HCEC 1CT (cell line): Measurements from ENCODE around the gene EPB41L4A.
"Not testable (repeated sequence)": the region's sequence is repeated elsewhere in the genome, so short reads cannot be mapped to it uniquely, and the experiment has no call there.

Source experiments
- DNase-seq: peaks from one replicate; pipeline ENCODE4 v3.0.0-alpha.2; 2017

The EPB41L4A gene

GRCh38 chr5:112396430-112396829, 22.6 kb downstream of the EPB41L4A start:
- DNase-seq = no peak

- DNase-seq = not testable (repeated sequence)
Measured at GRCh38 chr5:112395299-112395698, 23.8 kb downstream of the EPB41L4A start.

GRCh38 chr5:112390327-112390726, 28.8 kb downstream of the EPB41L4A start:
- DNase-seq = no peak

GRCh38 chr5:112388739-112389138, 30.3 kb downstream of the EPB41L4A start:
- no peak for DNase-seq

- DNase-seq = no peak
Measured at GRCh38 chr5:112388074-112388473, 31.0 kb downstream of the EPB41L4A start.

- no peak for DNase-seq
Measured at GRCh38 chr5:112386766-112387165, 32.3 kb downstream of the EPB41L4A start.

- no peak for DNase-seq
Measured at GRCh38 chr5:112385969-112386368, 33.1 kb downstream of the EPB41L4A start.

GRCh38 chr5:112385566-112385965, 33.5 kb downstream of the EPB41L4A start:
- DNase-seq = no peak

- DNase-seq = no peak
Measured at GRCh38 chr5:112384523-112384922, 34.6 kb downstream of the EPB41L4A start.

- no peak for DNase-seq
Measured at GRCh38 chr5:112382886-112383285, 36.2 kb downstream of the EPB41L4A start.

- DNase-seq = no peak
Measured at GRCh38 chr5:112381521-112381920, 37.6 kb downstream of the EPB41L4A start.

- no peak for DNase-seq
Measured at GRCh38 chr5:112379542-112380325, 39.3 kb downstream of the EPB41L4A start.

- DNase-seq = no peak
Measured at GRCh38 chr5:112374818-112375217, 44.3 kb downstream of the EPB41L4A start.

- no peak for DNase-seq
Measured at GRCh38 chr5:112374356-112374755, 44.7 kb downstream of the EPB41L4A start.

GRCh38 chr5:112373885-112374284, 45.2 kb downstream of the EPB41L4A start:
- no peak for DNase-seq

GRCh38 chr5:112372543-112372942, 46.5 kb downstream of the EPB41L4A start:
- no peak for DNase-seq

GRCh38 chr5:112371067-112371466, 48.0 kb downstream of the EPB41L4A start:
- no peak for DNase-seq

- no peak for DNase-seq
Measured at GRCh38 chr5:112367400-112367799, 51.7 kb downstream of the EPB41L4A start.

GRCh38 chr5:112366987-112367386, 52.1 kb downstream of the EPB41L4A start:
- DNase-seq = no peak

- not testable (repeated sequence) for DNase-seq
Measured at GRCh38 chr5:112360740-112361139, 58.3 kb downstream of the EPB41L4A start.

- no peak for DNase-seq
Measured at GRCh38 chr5:112356178-112356956, 62.7 kb downstream of the EPB41L4A start.

- DNase-seq = no peak
Measured at GRCh38 chr5:112355058-112355685, 63.9 kb downstream of the EPB41L4A start.

- DNase-seq = no peak
Measured at GRCh38 chr5:112353678-112354077, 65.4 kb downstream of the EPB41L4A start.

- no peak for DNase-seq
Measured at GRCh38 chr5:112351225-112351624, 67.9 kb downstream of the EPB41L4A start.
